UCSD-AML1 (cell line): ENCODE results near the gene DIO1.

Experiments used
- DNase-seq: peaks from one replicate; lab custom pipeline; 2025; ENCODE audit not compliant: unreplicated experiment; lab: John Stamatoyannopoulos, UW

The DIO1 gene

GRCh38 chr1:53938136-53938830 lies 44.3 kb downstream of the DIO1 start:
- DNase-seq, result no peak

GRCh38 chr1:53942127-53942957 lies 48.4 kb downstream of the DIO1 start:
- no peak for DNase-seq

GRCh38 chr1:53943090-53943489 lies 49.1 kb downstream of the DIO1 start:
- no peak for DNase-seq

GRCh38 chr1:53943490-53944043 lies 49.6 kb downstream of the DIO1 start:
- no peak for DNase-seq

- DNase-seq, result no peak
Measured at GRCh38 chr1:53944469-53945182, 50.6 kb downstream of the DIO1 start.

GRCh38 chr1:53945183-53945432 lies 51.1 kb downstream of the DIO1 start:
- no peak for DNase-seq

- DNase-seq, result peak; percentile 100
Measured at GRCh38 chr1:53945433-53946251, 51.7 kb downstream of the DIO1 start, which contains the start of gene IFT25. Gene IFT25 (minus strand): TSS chr1:53945699. CDS start chr1:53940082, 5,617 bp downstream.

GRCh38 chr1:53946252-53947171 lies 52.5 kb downstream of the DIO1 start, which contains the start of gene LRRC42:
Gene LRRC42 (plus strand): TSS chr1:53946350. CDS start chr1:53952000, 5,650 bp downstream.
- DNase-seq, result peak; percentile 97

GRCh38 chr1:53947172-53947907 lies 53.4 kb downstream of the DIO1 start:
- no peak for DNase-seq

GRCh38 chr1:53948291-53948690 lies 54.3 kb downstream of the DIO1 start:
- no peak for DNase-seq

- no peak for DNase-seq
Measured at GRCh38 chr1:53949023-53949990, 55.3 kb downstream of the DIO1 start.

- DNase-seq, result no peak
Measured at GRCh38 chr1:53951697-53952096, 57.7 kb downstream of the DIO1 start.

- DNase-seq, result no peak
Measured at GRCh38 chr1:53954128-53954527, 60.1 kb downstream of the DIO1 start.

- DNase-seq, result no peak
Measured at GRCh38 chr1:53956308-53957168, 62.6 kb downstream of the DIO1 start.

GRCh38 chr1:53957194-53957818 lies 63.3 kb downstream of the DIO1 start:
- DNase-seq, result no peak

- DNase-seq, result no peak
Measured at GRCh38 chr1:53959664-53960250, 65.8 kb downstream of the DIO1 start.
